ENCODE measurements around the gene HOXC11.

- TF ChIP-seq CTCF (conservative IDR thresholded peaks at IDR 0.05 in 1 of 2, IDR thresholded peaks at IDR 0.05 in 1 of 2; ENCODE audit: extremely low read depth in 1 of 2, insufficient read depth in 1 of 2, low read depth in 1 of 2, low read length in 2 of 2) (no peak), EZH2 (IDR thresholded peaks at IDR 0.05; ENCODE audit: borderline replicate concordance, low read length) (no peak)
Observed at GRCh38 chr12:53939141-53940108, 33.5 kb upstream of the HOXC11 start.
